Measurements from ENCODE around the gene GPATCH2L. TPM values are rescaled to one million over a fixed set of nuclear protein-coding genes. Genes with fewer than 3 reads are reported as not detected.

Gene GPATCH2L
- total and polyA plus RNA-seq, 2 experiments from 2014 or later = 16.1 to 60.5 TPM

- no peak for TF ChIP-seq EZH2 (IDR thresholded peaks at IDR 0.05; ENCODE audit: borderline replicate concordance)
- TF ChIP-seq, protein P1, sequence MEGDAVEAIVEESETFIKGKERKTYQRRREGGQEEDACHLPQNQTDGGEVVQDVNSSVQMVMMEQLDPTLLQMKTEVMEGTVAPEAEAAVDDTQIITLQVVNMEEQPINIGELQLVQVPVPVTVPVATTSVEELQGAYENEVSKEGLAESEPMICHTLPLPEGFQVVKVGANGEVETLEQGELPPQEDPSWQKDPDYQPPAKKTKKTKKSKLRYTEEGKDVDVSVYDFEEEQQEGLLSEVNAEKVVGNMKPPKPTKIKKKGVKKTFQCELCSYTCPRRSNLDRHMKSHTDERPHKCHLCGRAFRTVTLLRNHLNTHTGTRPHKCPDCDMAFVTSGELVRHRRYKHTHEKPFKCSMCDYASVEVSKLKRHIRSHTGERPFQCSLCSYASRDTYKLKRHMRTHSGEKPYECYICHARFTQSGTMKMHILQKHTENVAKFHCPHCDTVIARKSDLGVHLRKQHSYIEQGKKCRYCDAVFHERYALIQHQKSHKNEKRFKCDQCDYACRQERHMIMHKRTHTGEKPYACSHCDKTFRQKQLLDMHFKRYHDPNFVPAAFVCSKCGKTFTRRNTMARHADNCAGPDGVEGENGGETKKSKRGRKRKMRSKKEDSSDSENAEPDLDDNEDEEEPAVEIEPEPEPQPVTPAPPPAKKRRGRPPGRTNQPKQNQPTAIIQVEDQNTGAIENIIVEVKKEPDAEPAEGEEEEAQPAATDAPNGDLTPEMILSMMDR (IDR thresholded peaks at IDR 0.05; ENCODE audit: poor library complexity) = no peak
- no peak overlapping the region for H3K27ac ChIP-seq
- DNase-seq (ENCODE audit: low spot score) = no peak
- H3K79me2 ChIP-seq = no peaks in the 10 kb centered on the region
- no peak overlapping the region for H3K4me2 ChIP-seq
- H4K20me1 ChIP-seq (ENCODE audit: insufficient read depth, poor library complexity, severe bottlenecking) = no peaks in the 10 kb centered on the region
- H3K9me2 ChIP-seq (replicated peaks; ENCODE audit: insufficient read depth) = no peaks in the 10 kb centered on the region
- H3K4me3 ChIP-seq = no peak overlapping the region
- no peaks in the 10 kb centered on the region for H3K4me1 ChIP-seq (ENCODE audit: insufficient read depth)
- H3K27me3 ChIP-seq = no peaks in the 10 kb centered on the region
- 88% methylated on average over 4 of the region's 4 CpGs for WGBS (ENCODE audit: low lambda C conversion rate, missing lambda C conversion rate)
- H3K36me3 ChIP-seq (replicated peaks; ENCODE audit: insufficient read depth, low read depth) = no peaks in the 10 kb centered on the region
- H2AFZ ChIP-seq = no peak overlapping the region
- H3K9me3 ChIP-seq (ENCODE audit: low read depth) = no peaks in the 10 kb centered on the region
Observed at GRCh38 chr14:76121089-76121748, 30.5 kb upstream of the GPATCH2L start.

GRCh38 chr14:76123426-76124225, 28.1 kb upstream of the GPATCH2L start:
- Histone ChIP-seq H3K4me2 (no peak overlapping the region), H3K9me2 (replicated peaks; ENCODE audit: insufficient read depth) (no peaks in the 10 kb centered on the region), H3K27me3 (no peaks in the 10 kb centered on the region), H2AFZ (no peak overlapping the region), H3K36me3 (replicated peaks; ENCODE audit: insufficient read depth, low read depth) (no peaks in the 10 kb centered on the region), H3K9me3 (ENCODE audit: low read depth) (no peaks in the 10 kb centered on the region), H3K4me3 (no peak overlapping the region), H3K4me1 (ENCODE audit: insufficient read depth) (no peaks in the 10 kb centered on the region), H4K20me1 (ENCODE audit: insufficient read depth, poor library complexity, severe bottlenecking) (no peaks in the 10 kb centered on the region), H3K27ac (no peak overlapping the region), H3K79me2 (no peaks in the 10 kb centered on the region)
- WGBS (ENCODE audit: low lambda C conversion rate, missing lambda C conversion rate) = 83% methylated on average over 10 of the region's 10 CpGs
- no peak for DNase-seq (ENCODE audit: low spot score)
- TF ChIP-seq EZH2 (IDR thresholded peaks at IDR 0.05; ENCODE audit: borderline replicate concordance) (no peak), EZH2phosphoT487 (IDR thresholded peaks at IDR 0.05; ENCODE audit: low read depth, severe bottlenecking, unreplicated experiment) (no peak)

GRCh38 chr14:76125511-76125910, 26.2 kb upstream of the GPATCH2L start:
- DNase-seq (ENCODE audit: low spot score) = no peak
- no peak overlapping the region for H3K4me2 ChIP-seq
- no peaks in the 10 kb centered on the region for H3K9me3 ChIP-seq (ENCODE audit: low read depth)
- no peaks in the 10 kb centered on the region for H3K9me2 ChIP-seq (replicated peaks; ENCODE audit: insufficient read depth)
- H3K36me3 ChIP-seq (replicated peaks; ENCODE audit: insufficient read depth, low read depth) = no peaks in the 10 kb centered on the region
- H3K27me3 ChIP-seq = peaks cover 6% of the 10 kb centered on the region
- no peak overlapping the region for H2AFZ ChIP-seq
- H3K27ac ChIP-seq = no peak overlapping the region
- no peaks in the 10 kb centered on the region for H4K20me1 ChIP-seq (ENCODE audit: insufficient read depth, poor library complexity, severe bottlenecking)
- TF ChIP-seq, protein P1 (IDR thresholded peaks at IDR 0.05; ENCODE audit: poor library complexity) = no peak
- no peak for TF ChIP-seq EZH2phosphoT487 (IDR thresholded peaks at IDR 0.05; ENCODE audit: low read depth, severe bottlenecking, unreplicated experiment)
- no peak for TF ChIP-seq EZH2 (IDR thresholded peaks at IDR 0.05; ENCODE audit: borderline replicate concordance)
- H3K79me2 ChIP-seq = no peaks in the 10 kb centered on the region
- H3K4me1 ChIP-seq (ENCODE audit: insufficient read depth) = no peaks in the 10 kb centered on the region
- no peak overlapping the region for H3K4me3 ChIP-seq
- WGBS (ENCODE audit: low lambda C conversion rate, missing lambda C conversion rate) = 89% methylated on average over 8 of the region's 8 CpGs

- peaks cover 12% of the 10 kb centered on the region for H3K27me3 ChIP-seq
- H2AFZ ChIP-seq = no peak overlapping the region
- 94% methylated on average over 5 of the region's 5 CpGs for WGBS (ENCODE audit: low lambda C conversion rate, missing lambda C conversion rate)
- DNase-seq (ENCODE audit: low spot score) = no peak
- no peaks in the 10 kb centered on the region for H4K20me1 ChIP-seq (ENCODE audit: insufficient read depth, poor library complexity, severe bottlenecking)
- H3K9me3 ChIP-seq (ENCODE audit: low read depth) = no peaks in the 10 kb centered on the region
- no peak overlapping the region for H3K4me3 ChIP-seq
- no peaks in the 10 kb centered on the region for H3K4me1 ChIP-seq (ENCODE audit: insufficient read depth)
- no peaks in the 10 kb centered on the region for H3K36me3 ChIP-seq (replicated peaks; ENCODE audit: insufficient read depth, low read depth)
- TF ChIP-seq, protein P1 (IDR thresholded peaks at IDR 0.05; ENCODE audit: poor library complexity) = no peak
- TF ChIP-seq EZH2phosphoT487 (IDR thresholded peaks at IDR 0.05; ENCODE audit: low read depth, severe bottlenecking, unreplicated experiment) (no peak), EZH2 (IDR thresholded peaks at IDR 0.05; ENCODE audit: borderline replicate concordance) (no peak)
- H3K9me2 ChIP-seq (replicated peaks; ENCODE audit: insufficient read depth) = no peaks in the 10 kb centered on the region
- no peaks in the 10 kb centered on the region for H3K79me2 ChIP-seq
- no peak overlapping the region for H3K27ac ChIP-seq
- H3K4me2 ChIP-seq = no peak overlapping the region
Observed at GRCh38 chr14:76126076-76126475, 25.6 kb upstream of the GPATCH2L start.

Data from hepatocyte (in vitro differentiated cells).